ENCODE data around the gene RBFOX2.
"Not testable (repeated sequence)": the region's sequence is repeated elsewhere in the genome, so short reads cannot be mapped to it uniquely, and the experiment has no call there.

Gene RBFOX2

GRCh38 chr22:36003972-36004674 lies 24.5 kb downstream of the RBFOX2 start:
- no peak for DNase-seq

- no peak for DNase-seq
Observed at GRCh38 chr22:36002718-36003260, 25.8 kb downstream of the RBFOX2 start.

GRCh38 chr22:36002084-36002483 lies 26.5 kb downstream of the RBFOX2 start:
- no peak for DNase-seq

- no peak for DNase-seq
Observed at GRCh38 chr22:35998748-35999147, 29.9 kb downstream of the RBFOX2 start.

- no peak for DNase-seq
Observed at GRCh38 chr22:35997438-35997837, 31.2 kb downstream of the RBFOX2 start.

- DNase-seq: no peak
Observed at GRCh38 chr22:35996596-35996995, 32.0 kb downstream of the RBFOX2 start.

GRCh38 chr22:35995772-35996171 lies 32.9 kb downstream of the RBFOX2 start:
- no peak for DNase-seq

- no peak for DNase-seq
Observed at GRCh38 chr22:35995348-35995747, 33.3 kb downstream of the RBFOX2 start.

GRCh38 chr22:35993727-35994126 lies 34.9 kb downstream of the RBFOX2 start:
- DNase-seq: not testable (repeated sequence)

GRCh38 chr22:35993048-35993714 lies 35.4 kb downstream of the RBFOX2 start:
- no peak for DNase-seq

- DNase-seq: no peak
Observed at GRCh38 chr22:35991168-35991567, 37.5 kb downstream of the RBFOX2 start.

- DNase-seq: no peak
Observed at GRCh38 chr22:35988030-35988429, 40.6 kb downstream of the RBFOX2 start.

GRCh38 chr22:35987487-35987886 lies 41.1 kb downstream of the RBFOX2 start:
- no peak for DNase-seq

- no peak for DNase-seq
Observed at GRCh38 chr22:35986088-35986487, 42.5 kb downstream of the RBFOX2 start.

- DNase-seq: no peak
Observed at GRCh38 chr22:35985371-35985770, 43.3 kb downstream of the RBFOX2 start.

- no peak for DNase-seq
Observed at GRCh38 chr22:35984183-35985175, 44.1 kb downstream of the RBFOX2 start.

- DNase-seq: no peak
Observed at GRCh38 chr22:35981900-35982299, 46.7 kb downstream of the RBFOX2 start.

GRCh38 chr22:35978889-35979288 lies 49.7 kb downstream of the RBFOX2 start:
- no peak for DNase-seq

GRCh38 chr22:35978201-35978600 lies 50.4 kb downstream of the RBFOX2 start:
- no peak for DNase-seq

- DNase-seq: no peak
Observed at GRCh38 chr22:35977136-35977535, 51.5 kb downstream of the RBFOX2 start.

- no peak for DNase-seq
Observed at GRCh38 chr22:35973388-35973787, 55.2 kb downstream of the RBFOX2 start.

- DNase-seq: no peak
Observed at GRCh38 chr22:35972559-35972958, 56.1 kb downstream of the RBFOX2 start.

GRCh38 chr22:35971456-35972119 lies 57.0 kb downstream of the RBFOX2 start:
- no peak for DNase-seq
